Chondrocyte (in vitro differentiated cells): ENCODE data around the gene SLC15A2. TPM values are rescaled to one million over a fixed set of nuclear protein-coding genes. Genes with fewer than 3 reads are reported as not detected.

Experiments
- DNase-seq: peaks from one replicate; pipeline ENCODE4 v3.0.0; 2021; ENCODE audit warnings: mixed read lengths, low spot score
- H3K27ac Mint-ChIP-seq: one replicate; pipeline ENCODE4 v1.8.0; 2021; ENCODE audit warnings: mild to moderate bottlenecking, moderate library complexity, mixed read lengths; ENCODE audit not compliant: unreplicated experiment
- H3K27me3 Mint-ChIP-seq: 2 replicates; pipeline ENCODE4 v1.8.0; 2021; ENCODE audit warnings: low read depth, mixed read lengths
- H3K36me3 Mint-ChIP-seq: 2 replicates; pipeline ENCODE4 v1.8.0; 2021; ENCODE audit warnings: low read depth, mixed read lengths
- H3K4me1 Mint-ChIP-seq: 2 replicates; pipeline ENCODE4 v1.8.0; 2021; ENCODE audit warnings: low read depth, mild to moderate bottlenecking, mixed read lengths
- H3K4me3 Mint-ChIP-seq: one replicate; pipeline ENCODE4 v1.8.0; 2021; ENCODE audit warnings: mild to moderate bottlenecking, moderate library complexity, mixed read lengths; ENCODE audit not compliant: unreplicated experiment
- H3K9me3 Mint-ChIP-seq: 2 replicates; pipeline ENCODE4 v1.8.0; 2021; ENCODE audit warnings: low read depth, mixed read lengths
- total RNA-seq: library from RNA; stranded (reverse); gene quantifications from 3 replicates; pipeline ENCODE4 v1.2.1, GENCODE V29; 2021
- TF ChIP-seq, protein P1 (sequence below): fragments of 200-600 bp; sonication (generic); IDR thresholded peaks from 2 replicates; pipeline ENCODE4 v1.5.0; 2021; ENCODE audit warnings: antibody characterized with exemption, mild to moderate bottlenecking, moderate library complexity

Gene SLC15A2
- total RNA-seq, 1 donor from 2014 or later = 1.4 TPM

DNA sequence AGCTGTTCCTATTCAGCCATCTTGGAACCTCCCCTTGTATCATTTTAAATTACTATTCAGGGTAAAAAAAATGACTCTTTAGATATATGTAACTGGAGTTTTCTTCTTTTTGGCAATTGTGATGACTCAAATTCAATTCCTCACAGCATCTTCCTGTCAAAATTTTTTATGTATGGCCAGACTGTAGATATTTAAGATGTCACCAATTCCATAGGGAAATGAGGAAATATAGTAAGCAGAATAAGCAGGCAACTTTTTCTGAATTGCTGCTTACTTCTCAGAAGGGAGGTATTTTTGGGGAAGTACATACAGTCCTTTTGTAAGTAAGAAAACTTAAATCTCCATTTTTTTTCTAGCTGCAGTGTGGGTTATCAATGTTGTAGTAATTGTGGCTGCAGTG is 30.4 kb upstream of the SLC15A2 start:
- DNase-seq = no peak
- H3K4me3 Mint-ChIP-seq = no peak overlapping the region
- H3K4me1 Mint-ChIP-seq = no peaks in the 10 kb centered on the region
- no peaks in the 10 kb centered on the region for H3K27me3 Mint-ChIP-seq
- peaks cover 9% of the 10 kb centered on the region for H3K36me3 Mint-ChIP-seq
- TF ChIP-seq, protein P1, sequence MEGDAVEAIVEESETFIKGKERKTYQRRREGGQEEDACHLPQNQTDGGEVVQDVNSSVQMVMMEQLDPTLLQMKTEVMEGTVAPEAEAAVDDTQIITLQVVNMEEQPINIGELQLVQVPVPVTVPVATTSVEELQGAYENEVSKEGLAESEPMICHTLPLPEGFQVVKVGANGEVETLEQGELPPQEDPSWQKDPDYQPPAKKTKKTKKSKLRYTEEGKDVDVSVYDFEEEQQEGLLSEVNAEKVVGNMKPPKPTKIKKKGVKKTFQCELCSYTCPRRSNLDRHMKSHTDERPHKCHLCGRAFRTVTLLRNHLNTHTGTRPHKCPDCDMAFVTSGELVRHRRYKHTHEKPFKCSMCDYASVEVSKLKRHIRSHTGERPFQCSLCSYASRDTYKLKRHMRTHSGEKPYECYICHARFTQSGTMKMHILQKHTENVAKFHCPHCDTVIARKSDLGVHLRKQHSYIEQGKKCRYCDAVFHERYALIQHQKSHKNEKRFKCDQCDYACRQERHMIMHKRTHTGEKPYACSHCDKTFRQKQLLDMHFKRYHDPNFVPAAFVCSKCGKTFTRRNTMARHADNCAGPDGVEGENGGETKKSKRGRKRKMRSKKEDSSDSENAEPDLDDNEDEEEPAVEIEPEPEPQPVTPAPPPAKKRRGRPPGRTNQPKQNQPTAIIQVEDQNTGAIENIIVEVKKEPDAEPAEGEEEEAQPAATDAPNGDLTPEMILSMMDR = no peak
- H3K27ac Mint-ChIP-seq = no peak overlapping the region
- peaks cover 8% of the 10 kb centered on the region for H3K9me3 Mint-ChIP-seq

DNA sequence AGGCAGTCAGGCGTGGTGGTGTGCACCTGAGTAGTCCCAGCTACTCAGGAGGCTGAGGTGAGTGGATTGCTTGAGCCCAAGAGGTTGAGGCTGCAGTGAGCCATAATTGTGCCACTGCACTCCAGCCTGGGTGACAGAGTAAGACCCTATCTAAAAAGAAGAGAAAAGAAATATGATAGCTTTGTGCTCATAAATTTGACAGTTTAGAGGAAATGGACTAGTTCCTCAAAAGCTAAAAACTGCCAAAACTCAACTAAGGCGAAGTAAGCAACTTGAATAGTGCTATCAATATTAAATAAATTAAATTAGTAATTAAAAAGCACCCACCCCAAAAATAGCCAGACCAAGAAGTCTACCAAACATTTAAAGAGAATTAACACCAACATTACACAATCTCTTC is 24.5 kb upstream of the SLC15A2 start:
- Mint-ChIP-seq H3K9me3 (peaks cover 4% of the 10 kb centered on the region), H3K27me3 (no peaks in the 10 kb centered on the region), H3K4me1 (no peaks in the 10 kb centered on the region), H3K4me3 (no peak overlapping the region), H3K27ac (no peak overlapping the region), H3K36me3 (peaks cover 6% of the 10 kb centered on the region)
- DNase-seq = no peak
- TF ChIP-seq, protein P1 = no peak

- H3K27ac Mint-ChIP-seq = no peak overlapping the region
- H3K27me3 Mint-ChIP-seq = no peaks in the 10 kb centered on the region
- H3K9me3 Mint-ChIP-seq = peaks cover 4% of the 10 kb centered on the region
- TF ChIP-seq, protein P1 = no peak
- no peak for DNase-seq
- H3K4me3 Mint-ChIP-seq = no peak overlapping the region
- H3K36me3 Mint-ChIP-seq = peaks cover 6% of the 10 kb centered on the region
- H3K4me1 Mint-ChIP-seq = no peaks in the 10 kb centered on the region
Measured at GRCh38 chr3:121870717-121871116, 23.5 kb upstream of the SLC15A2 start.

- Mint-ChIP-seq H3K9me3 (peaks cover 4% of the 10 kb centered on the region), H3K27ac (no peak overlapping the region), H3K27me3 (no peaks in the 10 kb centered on the region), H3K36me3 (peaks cover 3% of the 10 kb centered on the region), H3K4me1 (no peaks in the 10 kb centered on the region), H3K4me3 (no peak overlapping the region)
- no peak for DNase-seq
- TF ChIP-seq, protein P1 = no peak
Measured at GRCh38 chr3:121871430-121871829, 22.8 kb upstream of the SLC15A2 start.

- Mint-ChIP-seq H3K27ac (no peak overlapping the region), H3K9me3 (no peaks in the 10 kb centered on the region), H3K4me3 (no peak overlapping the region), H3K4me1 (no peaks in the 10 kb centered on the region), H3K36me3 (no peaks in the 10 kb centered on the region), H3K27me3 (no peaks in the 10 kb centered on the region)
- TF ChIP-seq, protein P1 = no peak
- DNase-seq = no peak
Measured at GRCh38 chr3:121878411-121878810, 15.8 kb upstream of the SLC15A2 start.
